Transverse colon (tissue), 3 donors: ENCODE results near the gene PLA2G10.

Source experiments
- EP300 ChIP-seq: sonication (generic); formaldehyde crosslinking; IDR thresholded peaks from one replicate; pipeline ENCODE4 v1.6.1; 2017; ENCODE audit warnings: antibody characterized with exemption, low read depth
- TF ChIP-seq, protein P1 (sequence below), 5 experiments: fragments of 200-600 bp in 3 of 5; fragments of 450-650 bp in 2 of 5; sonication (generic) in 3 of 5; IDR thresholded peaks; 1 replicate in 2 of 5; 2 replicates in 3 of 5; pipeline ENCODE4 v1.5.1; 2016 to 2017; ENCODE audit warnings: antibody characterized with exemption in 5 of 5, inconsistent platforms in 3 of 5, mild to moderate bottlenecking in 2 of 5, moderate library complexity in 1 of 5

DNA sequence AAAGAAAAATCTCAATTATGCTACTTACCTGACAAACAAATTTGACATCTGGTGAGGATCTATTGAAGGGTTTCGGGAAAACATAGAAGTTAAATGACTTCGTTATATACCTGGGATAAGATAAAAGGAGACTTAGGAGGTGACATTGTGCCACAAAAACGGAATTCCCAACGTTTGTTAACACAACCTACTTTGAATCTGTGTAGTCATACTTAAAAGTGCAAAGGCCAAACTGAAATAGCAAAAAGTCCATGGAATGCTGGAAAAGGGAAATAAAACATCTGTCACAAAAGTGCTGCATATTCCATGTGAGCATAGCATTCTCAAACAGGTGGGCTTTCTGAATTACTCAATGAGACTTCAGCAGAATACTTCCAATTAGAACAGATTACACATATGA, 67.0 kb downstream of the PLA2G10 start:
- TF ChIP-seq, protein P1, sequence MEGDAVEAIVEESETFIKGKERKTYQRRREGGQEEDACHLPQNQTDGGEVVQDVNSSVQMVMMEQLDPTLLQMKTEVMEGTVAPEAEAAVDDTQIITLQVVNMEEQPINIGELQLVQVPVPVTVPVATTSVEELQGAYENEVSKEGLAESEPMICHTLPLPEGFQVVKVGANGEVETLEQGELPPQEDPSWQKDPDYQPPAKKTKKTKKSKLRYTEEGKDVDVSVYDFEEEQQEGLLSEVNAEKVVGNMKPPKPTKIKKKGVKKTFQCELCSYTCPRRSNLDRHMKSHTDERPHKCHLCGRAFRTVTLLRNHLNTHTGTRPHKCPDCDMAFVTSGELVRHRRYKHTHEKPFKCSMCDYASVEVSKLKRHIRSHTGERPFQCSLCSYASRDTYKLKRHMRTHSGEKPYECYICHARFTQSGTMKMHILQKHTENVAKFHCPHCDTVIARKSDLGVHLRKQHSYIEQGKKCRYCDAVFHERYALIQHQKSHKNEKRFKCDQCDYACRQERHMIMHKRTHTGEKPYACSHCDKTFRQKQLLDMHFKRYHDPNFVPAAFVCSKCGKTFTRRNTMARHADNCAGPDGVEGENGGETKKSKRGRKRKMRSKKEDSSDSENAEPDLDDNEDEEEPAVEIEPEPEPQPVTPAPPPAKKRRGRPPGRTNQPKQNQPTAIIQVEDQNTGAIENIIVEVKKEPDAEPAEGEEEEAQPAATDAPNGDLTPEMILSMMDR (IDR thresholded peaks at IDR 0.05): no peak
- no peak for TF ChIP-seq EP300
